Muscle of leg (tissue), 16 donors: ENCODE results near the gene HCST. TPM values are rescaled to one million over a fixed set of nuclear protein-coding genes. Genes with fewer than 3 reads are reported as not detected.

ENCODE experiments used
- DNase-seq: peaks from one replicate; pipeline ENCODE4 v3.0.0; 2013
- H3K27ac ChIP-seq: one replicate; pipeline ENCODE4 v1.5.1; 2013; ENCODE audit warnings: mild to moderate bottlenecking, low read length, control low read depth
- H3K27me3 ChIP-seq: one replicate; pipeline ENCODE4 v1.6.1; 2013; ENCODE audit warnings: low read length; ENCODE audit not compliant: control insufficient read depth, insufficient read depth
- H3K36me3 ChIP-seq: one replicate; pipeline ENCODE4 v1.6.1; 2013; ENCODE audit warnings: low read length; ENCODE audit not compliant: control insufficient read depth, insufficient read depth
- H3K4me1 ChIP-seq: one replicate; pipeline ENCODE4 v1.6.1; 2013; ENCODE audit warnings: low read length; ENCODE audit not compliant: control insufficient read depth, insufficient read depth
- H3K4me3 ChIP-seq: one replicate; pipeline ENCODE4 v1.5.1; 2013; ENCODE audit warnings: low read length, control low read depth
- H3K9me3 ChIP-seq: replicated peaks from 2 replicates; pipeline ENCODE4 v1.6.1; 2013; ENCODE audit warnings: low read depth, low read length; ENCODE audit not compliant: control insufficient read depth
- WGBS: methylation state at CpG from one replicate; pipeline ENCODE4 v1.1.5; 2013; ENCODE audit warnings: missing lambda C conversion rate; ENCODE audit not compliant: insufficient coverage; 5-methylcytosine and 5-hydroxymethylcytosine counted together
- long read RNA-seq, 11 donors: transcript quantifications; one replicate each; lab custom pipeline, GENCODE V29; 2026
- polyA plus RNA-seq, 8 donors: library from polyadenylated mRNA; unstranded; fragments of 120-200 nt; gene quantifications; one replicate each; pipeline versions ENCODE4 v1.2.1 to v1.2.3, GENCODE V29; 2013; ENCODE audit warnings: inconsistent platforms in 1 of 8, low replicate concordance in 1 of 8; ENCODE audit not compliant: insufficient read length in 8 of 8, insufficient read depth in 1 of 8
- total RNA-seq: library from RNA; stranded (reverse); fragments of 120-200 nt; gene quantifications from one replicate; pipeline ENCODE4 v1.2.4, GENCODE V29; 2013

The HCST gene
- total RNA-seq (4.0 TPM), polyA plus RNA-seq (1 to 10 TPM; 3.5 to 7.8 (median 5.6) TPM)
- long read RNA-seq, donor 1 = 0 reads
- long read RNA-seq, donor 2 = 0 reads
- long read RNA-seq, donor 3, partial matches to known transcripts = 0 of 3 reads
- long read RNA-seq, donor 3, other reads (novel, unspliced or antisense) = 0 of 3 reads
- long read RNA-seq, donor 4, partial matches to known transcripts = 0 of 5 reads
- long read RNA-seq, donor 4, other reads (novel, unspliced or antisense) = 0 of 5 reads
- long read RNA-seq, donor 5, partial matches to known transcripts = 17 of 79 reads
- long read RNA-seq, donor 5, other reads (novel, unspliced or antisense) = 59 of 79 reads
- long read RNA-seq, donor 6, partial matches to known transcripts = 0 of 1 reads
- long read RNA-seq, donor 6, other reads (novel, unspliced or antisense) = 0 of 1 reads
- long read RNA-seq, donor 7, partial matches to known transcripts = 0 of 3 reads
- long read RNA-seq, donor 7, other reads (novel, unspliced or antisense) = 0 of 3 reads
- long read RNA-seq, donor 8, partial matches to known transcripts = 0 of 5 reads
- long read RNA-seq, donor 8, other reads (novel, unspliced or antisense) = 0 of 5 reads
- long read RNA-seq, donor 9, partial matches to known transcripts = 0 of 4 reads
- long read RNA-seq, donor 9, other reads (novel, unspliced or antisense) = 0 of 4 reads
- long read RNA-seq, donor 10, partial matches to known transcripts = 0 of 4 reads
- long read RNA-seq, donor 10, other reads (novel, unspliced or antisense) = 0 of 4 reads
- long read RNA-seq, donor 11, partial matches to known transcripts = 0 of 2 reads
- long read RNA-seq, donor 11, other reads (novel, unspliced or antisense) = 0 of 2 reads

DNA sequence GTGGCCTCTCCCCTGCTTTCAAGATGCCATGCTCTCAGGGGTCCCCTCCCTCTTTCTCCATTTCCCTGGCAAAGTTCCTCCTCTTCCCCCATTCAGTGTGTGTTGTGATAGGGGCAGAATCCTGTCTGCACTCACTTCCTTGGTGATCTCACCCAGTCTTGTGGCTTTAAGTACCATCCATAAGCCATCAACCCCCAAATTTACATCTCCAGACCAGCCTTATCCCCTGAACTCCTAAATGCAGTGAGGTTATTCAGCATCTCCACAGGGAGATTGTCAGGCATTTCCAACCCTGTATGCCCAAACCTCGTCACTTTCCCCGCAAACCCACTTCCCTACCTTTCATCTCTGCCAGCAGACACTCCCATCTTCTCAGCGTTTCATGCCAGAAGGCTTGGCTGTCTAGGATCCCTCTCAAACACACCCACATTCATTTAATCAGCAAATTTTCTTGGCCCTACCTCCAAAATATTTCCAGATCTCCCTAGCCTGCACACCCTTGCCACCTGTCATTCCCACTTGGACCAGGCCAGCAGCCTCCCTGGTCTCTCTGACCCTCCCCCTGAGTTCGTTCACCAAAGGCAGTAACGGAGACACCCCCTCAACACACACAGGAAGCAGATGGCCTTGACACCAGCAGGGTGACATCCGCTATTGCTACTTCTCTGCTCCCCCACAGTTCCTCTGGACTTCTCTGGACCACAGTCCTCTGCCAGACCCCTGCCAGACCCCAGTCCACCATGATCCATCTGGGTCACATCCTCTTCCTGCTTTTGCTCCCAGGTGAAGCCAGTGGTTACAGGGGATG is at the start of gene HCST:
Gene HCST, plus strand, starts transcription at position 676 of the 808 bp plus-strand sequence. Its CDS starts 65 bp downstream, at position 741.
- Histone ChIP-seq H3K36me3 (peaks cover 4% of the 10 kb centered on the region), H3K4me3 (peak within 1 kb of the TSS; percentile 24), H3K4me1 (peaks cover 14% of the 10 kb centered on the region), H3K27me3 (peaks cover 27% of the 10 kb centered on the region), H3K9me3 (no peaks in the 10 kb centered on the region), H3K27ac (peak within 1 kb of the TSS; percentile 71)
- 24% methylated on average over 6 of the region's 6 CpGs for WGBS
- peak; percentile 52 for DNase-seq

- Histone ChIP-seq H3K36me3 (no peaks in the 10 kb centered on the region), H3K9me3 (no peaks in the 10 kb centered on the region), H3K4me3 (no peak overlapping the region), H3K27me3 (peaks cover 55% of the 10 kb centered on the region), H3K27ac (no peak overlapping the region), H3K4me1 (peaks cover 25% of the 10 kb centered on the region)
- 57% methylated on average over 6 of the region's 8 CpGs for WGBS
- no peak for DNase-seq
Measured at GRCh38 chr19:35853038-35853756, 49.1 kb upstream of the HCST start.

DNA sequence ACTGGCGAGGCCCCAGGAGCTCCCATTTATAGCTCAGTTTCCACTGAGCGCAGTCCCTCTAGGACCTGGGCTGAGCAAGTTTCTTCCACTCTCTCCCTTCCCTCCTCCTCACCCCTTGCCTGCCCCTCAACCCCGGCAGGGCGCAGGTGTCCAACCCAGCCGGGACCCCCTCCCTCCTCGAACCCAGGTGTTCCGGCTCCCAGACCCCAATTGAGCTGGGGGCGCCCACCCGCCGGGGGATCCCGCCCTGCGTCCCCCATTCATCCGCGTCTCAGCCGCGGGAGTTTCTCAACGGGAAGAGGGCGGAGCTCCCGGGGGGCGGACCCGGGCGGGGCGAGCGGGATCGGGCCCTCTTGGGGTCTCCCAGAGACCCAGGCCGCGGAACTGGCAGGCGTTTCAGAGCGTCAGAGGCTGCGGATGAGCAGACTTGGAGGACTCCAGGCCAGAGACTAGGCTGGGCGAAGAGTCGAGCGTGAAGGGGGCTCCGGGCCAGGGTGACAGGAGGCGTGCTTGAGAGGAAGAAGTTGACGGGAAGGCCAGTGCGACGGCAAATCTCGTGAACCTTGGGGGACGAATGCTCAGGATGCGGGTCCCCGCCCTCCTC is 45.7 kb upstream of the HCST start, which contains the start of gene KIRREL2:
Gene KIRREL2, plus strand, starts transcription at position 366 of the 604 bp plus-strand sequence. Its CDS starts 209 bp downstream, at position 575.
- Histone ChIP-seq H3K27ac (no peak within 1 kb of the TSS), H3K4me3 (peak within 1 kb of the TSS; percentile 38), H3K27me3 (peaks cover 66% of the 10 kb centered on the region), H3K36me3 (no peaks in the 10 kb centered on the region), H3K4me1 (peaks cover 25% of the 10 kb centered on the region), H3K9me3 (no peaks in the 10 kb centered on the region)
- under 1% methylated on average over 35 of the region's 42 CpGs for WGBS
- DNase-seq = peak; percentile 35

DNA sequence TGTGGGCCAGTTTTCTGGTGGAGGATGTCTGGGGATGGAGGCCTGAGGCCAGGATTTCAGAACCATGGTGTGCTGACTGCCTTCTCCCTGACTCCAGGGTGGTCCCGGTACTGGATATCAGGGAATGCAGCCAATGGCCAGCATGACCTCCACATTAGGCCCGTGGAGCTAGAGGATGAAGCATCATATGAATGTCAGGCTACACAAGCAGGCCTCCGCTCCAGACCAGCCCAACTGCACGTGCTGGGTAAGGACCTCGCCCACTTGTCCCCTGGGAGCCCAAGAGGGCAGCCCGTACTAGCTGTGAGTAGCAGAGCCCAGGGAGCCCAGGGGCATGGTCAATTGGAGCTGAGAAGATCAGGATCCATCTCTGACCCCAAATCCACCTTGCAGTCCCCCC is 44.0 kb upstream of the HCST start:
- DNase-seq = no peak
- Histone ChIP-seq H3K27me3 (peaks cover 76% of the 10 kb centered on the region), H3K4me3 (no peak overlapping the region), H3K9me3 (no peaks in the 10 kb centered on the region), H3K36me3 (no peaks in the 10 kb centered on the region), H3K4me1 (peaks cover 25% of the 10 kb centered on the region), H3K27ac (no peak overlapping the region)
- 73% methylated on average over 6 of the region's 6 CpGs for WGBS

DNA sequence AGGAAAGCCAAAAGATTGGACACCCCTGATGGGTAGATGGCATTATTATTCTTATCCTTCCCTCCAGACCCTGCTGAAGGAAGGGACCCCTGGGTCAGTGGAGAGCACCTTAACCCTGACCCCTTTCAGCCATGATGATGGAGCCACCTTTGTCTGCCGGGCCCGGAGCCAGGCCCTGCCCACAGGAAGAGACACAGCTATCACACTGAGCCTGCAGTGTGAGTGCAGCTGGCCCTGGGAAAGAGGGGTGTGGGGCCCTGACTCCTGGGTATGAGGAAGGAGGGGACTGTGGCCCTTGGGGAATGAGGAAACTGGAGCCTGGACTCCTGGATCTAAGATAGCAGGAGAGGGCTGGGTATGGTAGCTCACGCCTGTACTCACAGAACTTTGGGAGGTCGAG is 42.9 kb upstream of the HCST start:
- Histone ChIP-seq H3K36me3 (no peaks in the 10 kb centered on the region), H3K9me3 (no peaks in the 10 kb centered on the region), H3K4me1 (peaks cover 25% of the 10 kb centered on the region), H3K27ac (no peak overlapping the region), H3K27me3 (peaks cover 79% of the 10 kb centered on the region), H3K4me3 (no peak overlapping the region)
- DNase-seq = no peak
- WGBS = 84% methylated on average over 4 of the region's 4 CpGs

- Histone ChIP-seq H3K27me3 (peaks cover 70% of the 10 kb centered on the region), H3K36me3 (no peaks in the 10 kb centered on the region), H3K27ac (no peak overlapping the region), H3K9me3 (no peaks in the 10 kb centered on the region), H3K4me1 (peaks cover 18% of the 10 kb centered on the region), H3K4me3 (no peak overlapping the region)
- no peak for DNase-seq
- WGBS = 14% methylated on average over 24 of the region's 24 CpGs
Measured at GRCh38 chr19:35860436-35860817, 41.9 kb upstream of the HCST start.

GRCh38 chr19:35860818-35861639 is 41.3 kb upstream of the HCST start:
- Histone ChIP-seq H3K36me3 (no peaks in the 10 kb centered on the region), H3K4me1 (peaks cover 12% of the 10 kb centered on the region), H3K4me3 (no peak overlapping the region), H3K27me3 (peaks cover 65% of the 10 kb centered on the region), H3K27ac (no peak overlapping the region), H3K9me3 (no peaks in the 10 kb centered on the region)
- WGBS = 9% methylated on average over 54 of the region's 55 CpGs
- no peak for DNase-seq

DNA sequence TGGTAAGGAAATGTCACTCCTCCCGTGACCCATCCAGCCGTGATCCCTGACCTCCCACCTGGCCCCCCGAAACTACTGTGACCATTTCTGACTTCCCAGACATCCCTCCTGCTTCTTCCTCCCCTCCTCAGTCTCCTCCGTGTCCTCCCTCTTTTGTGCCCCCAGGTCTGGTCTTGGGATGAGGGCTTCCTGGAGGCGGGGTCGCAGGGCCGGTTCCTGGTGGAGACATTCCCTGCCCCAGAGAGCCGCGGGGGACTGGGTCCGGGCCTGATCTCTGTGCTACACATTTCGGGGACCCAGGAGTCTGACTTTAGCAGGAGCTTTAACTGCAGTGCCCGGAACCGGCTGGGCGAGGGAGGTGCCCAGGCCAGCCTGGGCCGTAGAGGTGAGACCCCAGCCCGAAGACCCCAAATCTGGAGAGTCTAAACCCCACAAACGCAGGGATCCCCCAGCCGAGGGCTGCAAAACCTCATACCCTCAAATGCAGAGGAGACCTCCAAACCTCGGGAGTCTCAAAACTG is 40.6 kb upstream of the HCST start:
- H3K4me3 ChIP-seq = no peak overlapping the region
- peaks cover 62% of the 10 kb centered on the region for H3K27me3 ChIP-seq
- no peak for DNase-seq
- no peaks in the 10 kb centered on the region for H3K9me3 ChIP-seq
- 45% methylated on average over 19 of the region's 19 CpGs for WGBS
- H3K36me3 ChIP-seq = no peaks in the 10 kb centered on the region
- H3K4me1 ChIP-seq = peaks cover 6% of the 10 kb centered on the region
- H3K27ac ChIP-seq = no peak overlapping the region
